ENCODE data around the gene GGT6. TPM values are rescaled to one million over a fixed set of nuclear protein-coding genes. Genes with fewer than 3 reads are reported as not detected.

The GGT6 gene
- total RNA-seq, 4 donors from 2014 or later, result not detected

- H3K4me1 ChIP-seq, result peaks cover 74 to 96% (median 89%) of the 10 kb centered on the region in 4 donors
- H3K4me3 ChIP-seq, result peak overlapping the region in 1 of 4 donors; percentile 23
- no peak for TF ChIP-seq CTCF (IDR thresholded peaks at IDR 0.05)
- TF ChIP-seq POLR2AphosphoS5 (IDR thresholded peaks at IDR 0.05), result no peak
- no peak for TF ChIP-seq POLR2A (IDR thresholded peaks at IDR 0.05; ENCODE audit: low read depth)
- no peak for TF ChIP-seq EP300 (IDR thresholded peaks at IDR 0.05)
- peaks cover 0 to 22% (median 0%) of the 10 kb centered on the region in 4 donors for H3K27me3 ChIP-seq
- no peaks in the 10 kb centered on the region for H3K9me3 ChIP-seq
- no peak for DNase-seq (ENCODE audit: extremely low spot score)
- intact Hi-C loops (cut with DNase I), result no loop called here
- WGBS, result 64% methylated on average over 5 of the region's 27 CpGs
- H3K36me3 ChIP-seq, result peaks cover 9 to 32% (median 22%) of the 10 kb centered on the region in 4 donors
- H3K27ac ChIP-seq (replicated peaks in 1 of 4), result peak overlapping the region; percentile 38 to 74 (median 68)
Observed at GRCh38 chr17:4534928-4535666, 25.3 kb downstream of the GGT6 start.

DNA sequence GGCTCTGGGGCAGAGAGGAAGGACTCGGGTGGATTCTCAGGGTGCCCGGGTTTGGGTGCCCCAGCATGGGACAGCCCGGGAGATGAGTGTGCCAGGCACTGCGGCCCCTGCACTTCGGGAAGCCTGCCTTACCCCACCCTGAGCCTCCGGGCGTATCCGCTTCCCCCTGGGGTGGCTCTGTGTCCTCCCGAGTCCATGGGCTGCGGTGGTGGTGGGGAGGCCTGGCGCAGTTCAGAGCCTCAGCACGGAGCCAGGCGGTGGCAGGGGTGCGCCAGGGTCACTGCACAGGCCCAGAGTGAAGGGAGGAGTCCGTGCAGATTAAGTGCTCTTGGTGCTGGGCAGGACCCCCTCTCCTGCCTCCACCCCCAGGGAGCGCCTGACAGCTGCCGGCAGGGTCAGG is 25.9 kb downstream of the GGT6 start:
- 38% methylated on average over 5 of the region's 17 CpGs for WGBS
- no peak for DNase-seq (ENCODE audit: extremely low spot score)
- intact Hi-C loops (cut with DNase I), result no loop called here
- peaks cover 3 to 26% (median 16%) of the 10 kb centered on the region in 4 donors for H3K36me3 ChIP-seq
- TF ChIP-seq CTCF (IDR thresholded peaks at IDR 0.05) (no peak), POLR2AphosphoS5 (IDR thresholded peaks at IDR 0.05) (no peak), EP300 (IDR thresholded peaks at IDR 0.05) (no peak), POLR2A (IDR thresholded peaks at IDR 0.05; ENCODE audit: low read depth) (no peak)
- peaks cover 76 to 94% (median 89%) of the 10 kb centered on the region in 4 donors for H3K4me1 ChIP-seq
- no peaks in the 10 kb centered on the region for H3K9me3 ChIP-seq
- H3K27me3 ChIP-seq, result peaks cover 0 to 22% (median 0%) of the 10 kb centered on the region in 4 donors
- H3K4me3 ChIP-seq, result peak overlapping the region in 1 of 4 donors; percentile 23
- peak overlapping the region; percentile 38 to 74 (median 68) for H3K27ac ChIP-seq (replicated peaks in 1 of 4)

DNA sequence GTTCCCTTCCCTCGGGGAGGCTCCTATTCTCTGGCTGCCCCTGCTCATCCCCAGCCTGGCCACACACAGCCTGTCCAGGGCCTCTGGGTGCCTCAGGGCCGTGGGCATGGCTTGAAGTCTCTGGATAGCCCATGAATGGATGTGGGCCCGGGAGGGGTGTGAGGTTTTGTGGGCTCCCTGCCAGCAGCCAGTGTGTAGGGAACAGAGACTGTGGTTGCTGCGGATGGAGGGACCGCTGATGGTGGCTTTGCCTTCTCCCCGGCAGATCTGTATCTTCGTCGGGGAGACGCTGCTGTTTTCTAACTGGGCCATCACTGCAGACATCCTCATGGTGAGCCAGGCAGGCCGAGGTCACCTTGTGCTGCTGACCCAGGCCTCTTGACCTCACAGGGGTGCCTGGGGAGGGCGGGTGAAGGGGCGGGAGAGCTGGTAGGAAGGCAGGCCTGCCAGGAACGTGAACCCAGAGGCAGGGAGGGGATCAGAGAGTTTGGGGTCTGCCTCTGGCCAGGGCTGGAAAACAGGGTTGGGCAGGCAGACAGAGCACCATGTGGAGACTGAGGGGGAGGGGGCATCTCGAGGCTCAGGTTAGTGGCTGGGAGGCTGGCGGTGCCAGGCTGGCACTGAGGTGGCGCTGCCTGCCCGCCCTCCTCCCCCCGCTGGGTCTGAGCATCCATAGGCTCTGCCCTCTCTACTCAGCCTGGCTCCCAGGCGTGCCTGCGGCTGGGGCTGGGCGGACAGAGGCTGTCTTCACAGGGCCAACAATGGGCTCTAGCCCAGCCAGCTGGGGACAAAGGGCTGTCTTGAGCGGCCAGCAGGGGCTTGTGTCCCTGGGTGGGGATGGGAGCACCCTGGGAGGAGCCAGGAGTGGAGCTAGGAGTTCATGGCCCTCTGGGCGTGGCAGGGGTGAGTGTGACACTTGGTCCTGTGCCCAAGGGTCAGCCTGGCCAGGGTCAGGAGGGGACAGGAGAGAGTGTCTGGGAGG is 26.6 kb downstream of the GGT6 start:
- peak overlapping the region; percentile 38 to 74 (median 68) for H3K27ac ChIP-seq (replicated peaks in 1 of 4)
- H3K27me3 ChIP-seq, result peaks cover 0 to 22% (median 0%) of the 10 kb centered on the region in 4 donors
- no peaks in the 10 kb centered on the region for H3K9me3 ChIP-seq
- peak in 1 of 2 donors; percentile 15 for TF ChIP-seq POLR2AphosphoS5 (IDR thresholded peaks at IDR 0.05)
- no peak for TF ChIP-seq POLR2A (IDR thresholded peaks at IDR 0.05; ENCODE audit: low read depth)
- TF ChIP-seq EP300 (IDR thresholded peaks at IDR 0.05), result no peak
- peak in 1 of 3 experiments; percentile 5 for TF ChIP-seq CTCF (IDR thresholded peaks at IDR 0.05)
- H3K36me3 ChIP-seq, result peaks cover 0 to 19% (median 9%) of the 10 kb centered on the region in 4 donors
- intact Hi-C loops (cut with DNase I), result no loop called here
- WGBS, result 52% methylated on average over 8 of the region's 23 CpGs
- peak overlapping the region in 1 of 4 donors; percentile 23 for H3K4me3 ChIP-seq
- no peak for DNase-seq (ENCODE audit: extremely low spot score)
- H3K4me1 ChIP-seq, result peaks cover 72 to 92% (median 87%) of the 10 kb centered on the region in 4 donors

- H3K4me3 ChIP-seq, result no peak overlapping the region
Observed at GRCh38 chr17:4532860-4533522, 27.4 kb downstream of the GGT6 start.

More at GRCh38 chr17:4532860-4533522, 27.4 kb downstream of the GGT6 start:
- Histone ChIP-seq H3K27me3 (peaks cover 0 to 22% (median 0%) of the 10 kb centered on the region in 4 donors), H3K36me3 (peaks cover 0 to 11% (median 3%) of the 10 kb centered on the region in 4 donors), H3K27ac (replicated peaks in 1 of 4) (peak overlapping the region; percentile 38 to 74 (median 68)), H3K4me1 (peaks cover 65 to 89% (median 83%) of the 10 kb centered on the region in 4 donors), H3K9me3 (no peaks in the 10 kb centered on the region)
- TF ChIP-seq EP300 (IDR thresholded peaks at IDR 0.05) (no peak), POLR2AphosphoS5 (IDR thresholded peaks at IDR 0.05) (no peak), CTCF (IDR thresholded peaks at IDR 0.05) (no peak), POLR2A (IDR thresholded peaks at IDR 0.05; ENCODE audit: low read depth) (no peak)
- DNase-seq (ENCODE audit: extremely low spot score), result no peak
- 93% methylated on average over 22 of the region's 33 CpGs for WGBS
- intact Hi-C loops (cut with DNase I), result no loop called here
